Fibroblast of gingiva (primary cell): ENCODE measurements around the gene BET1L.
"Not testable (repeated sequence)": the region's sequence is repeated elsewhere in the genome, so short reads cannot be mapped to it uniquely, and the experiment has no call there.

ENCODE experiments used
- DNase-seq: peaks from one replicate; pipeline ENCODE4 v3.0.0-alpha.2; 2011; ENCODE audit warnings: low read depth

The BET1L gene

GRCh38 chr11:193481-193880 lies 13.7 kb downstream of the BET1L start:
- DNase-seq: not testable (repeated sequence)

DNA sequence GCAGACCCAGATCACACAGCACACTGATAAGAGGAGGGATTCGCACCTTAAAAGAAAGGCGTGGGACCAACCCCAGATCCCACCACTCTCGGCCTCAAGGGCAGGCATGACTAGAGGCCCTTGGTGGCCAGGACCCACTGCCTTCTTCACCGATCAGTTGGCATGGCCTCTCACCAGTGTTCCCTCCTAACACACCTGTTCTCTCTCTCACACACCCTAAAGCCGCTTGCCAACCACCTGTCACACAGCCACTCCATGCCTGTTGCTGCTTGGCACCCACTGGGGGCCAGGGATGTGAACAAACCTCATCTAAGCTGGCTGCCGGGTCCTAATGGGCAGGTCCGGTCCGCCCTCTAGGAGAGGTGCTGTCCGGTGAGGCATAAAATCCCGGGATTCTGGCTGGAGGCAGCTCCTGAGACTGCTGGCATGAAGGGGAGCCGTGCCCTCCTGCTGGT lies 14.5 kb downstream of the BET1L start, which contains the start of gene SCGB1C1:
Gene SCGB1C1 (plus strand): TSS at position 405 of the 455 bp plus-strand sequence. CDS start 22 bp downstream, at position 427.
- DNase-seq: not testable (repeated sequence)

DNA sequence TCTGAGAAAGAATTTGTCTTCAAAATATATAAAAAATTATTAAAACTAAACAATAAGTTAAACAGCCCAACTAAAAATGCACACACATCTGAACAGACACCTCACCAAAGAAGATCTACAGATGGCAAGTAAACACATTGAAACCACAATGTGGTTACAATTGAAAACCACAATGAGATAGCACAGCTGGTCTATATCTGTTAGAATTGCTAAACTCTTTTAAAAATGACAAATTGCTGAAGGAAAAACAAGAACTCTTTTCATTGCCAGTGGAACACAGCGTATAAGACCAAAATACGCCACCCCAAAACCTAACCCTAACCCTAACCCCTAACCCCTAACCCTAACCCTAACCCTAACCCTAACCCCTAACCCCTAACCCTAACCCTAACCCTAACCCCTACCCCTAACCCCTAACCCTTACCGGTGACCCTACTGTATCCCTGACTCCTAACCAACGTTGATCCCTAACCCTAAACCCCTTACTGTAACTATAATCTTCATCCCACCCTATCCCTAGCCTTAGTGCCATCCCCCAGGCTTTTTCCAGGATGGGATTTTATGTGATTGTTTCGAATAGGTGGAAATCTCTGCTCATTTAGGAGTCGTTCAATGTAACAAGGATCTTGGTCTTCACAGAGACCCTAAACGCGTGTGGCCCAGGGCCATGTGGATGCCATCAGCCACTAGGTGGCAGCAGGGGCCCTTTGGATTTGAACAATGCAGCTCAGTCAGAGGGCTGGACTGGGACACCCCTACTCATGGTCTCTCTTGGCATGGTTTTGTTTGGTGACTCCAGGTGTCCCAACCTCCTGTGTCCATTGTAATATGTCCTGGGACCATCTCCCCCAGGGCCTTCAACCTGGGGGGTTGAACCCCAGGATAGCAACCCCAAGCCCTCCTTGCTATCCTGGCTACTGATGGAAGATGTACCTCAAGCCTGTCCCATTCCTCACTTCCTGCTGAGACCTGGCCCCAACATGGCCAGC lies 15.4 kb downstream of the BET1L start:
- DNase-seq: not testable (repeated sequence)

- DNase-seq: not testable (repeated sequence)
Measured at GRCh38 chr11:190546-190945, 16.7 kb downstream of the BET1L start.

DNA sequence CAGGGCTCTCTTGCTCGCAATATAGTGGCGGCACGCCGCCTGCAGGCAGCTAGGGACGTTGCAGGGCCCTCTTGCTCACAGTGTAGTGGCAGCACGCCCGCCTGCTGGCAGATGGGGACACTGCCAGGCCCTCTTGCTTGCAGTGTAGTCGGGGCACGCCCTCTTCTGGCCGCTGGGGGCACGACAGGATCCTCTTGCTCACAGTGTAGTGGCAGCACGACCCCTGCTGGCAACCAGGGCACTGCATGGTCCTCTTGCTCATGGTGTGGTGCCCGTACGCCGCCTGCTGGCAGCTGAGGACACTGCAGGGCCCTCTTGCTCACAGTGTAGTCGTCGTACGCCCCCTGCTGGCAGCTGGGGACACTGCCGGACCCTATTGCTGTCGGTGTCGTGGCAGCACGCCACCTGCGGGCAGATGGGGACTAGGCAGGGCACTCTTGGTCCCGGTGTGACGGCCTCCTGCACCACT lies 17.3 kb downstream of the BET1L start:
- DNase-seq: not testable (repeated sequence)

DNA sequence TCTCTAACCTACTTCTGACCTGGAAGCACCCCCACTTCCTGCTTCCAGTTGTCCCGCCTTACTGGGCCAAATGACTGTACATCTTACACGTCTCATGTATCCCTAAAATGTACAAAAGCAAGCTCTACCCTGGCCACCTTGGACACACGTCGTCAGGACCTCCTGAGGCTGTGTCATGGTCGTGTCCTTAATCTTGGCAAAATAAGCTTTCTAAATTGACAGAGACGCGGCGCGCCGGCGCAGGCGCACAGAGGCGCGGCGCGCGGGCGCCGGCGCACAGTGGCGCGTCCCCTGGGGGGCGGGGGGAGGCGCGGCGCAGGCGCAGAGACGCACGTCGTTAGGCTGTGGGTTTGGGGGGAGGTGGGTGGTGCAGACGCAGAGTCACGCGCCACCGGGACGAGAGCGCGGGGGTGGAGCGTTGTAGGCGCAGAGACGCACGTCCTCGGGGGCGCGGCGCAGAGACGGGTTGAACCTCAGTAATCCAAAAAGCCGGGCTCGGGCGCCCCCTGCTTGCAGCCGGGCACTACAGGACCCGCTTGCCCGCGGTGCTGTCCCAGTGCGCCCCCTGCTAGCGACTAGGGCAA lies 17.9 kb downstream of the BET1L start:
- peak; percentile 42 for DNase-seq

GRCh38 chr11:180242-180641 lies 27.0 kb downstream of the BET1L start:
- not testable (repeated sequence) for DNase-seq
